CD14-positive monocyte (primary cell): ENCODE results near the gene OPN1MW3. TPM values are rescaled to one million over a fixed set of nuclear protein-coding genes. Genes with fewer than 3 reads are reported as not detected.
"Not testable (repeated sequence)": the region's sequence is repeated elsewhere in the genome, so short reads cannot be mapped to it uniquely, and the experiment has no call there.

Experiments used
- DNase-seq, 3 donors: peaks; one replicate each; pipeline ENCODE4 v3.0.0-alpha.2; 2011 to 2022
- H2AFZ ChIP-seq: 2 replicates; pipeline ENCODE4 v1.6.0; 2012; ENCODE audit warnings: mild to moderate bottlenecking, low read depth, low read length, inconsistent platforms; ENCODE audit not compliant: insufficient read depth, poor library complexity, severe bottlenecking
- H3K27ac ChIP-seq, 2 donors: 1 replicate in 1 of 2; 2 replicates in 1 of 2; pipeline ENCODE4 v1.5.1; 2012 to 2013; ENCODE audit warnings: low read length in 2 of 2, control low read depth in 1 of 2, inconsistent platforms in 1 of 2, low read depth in 1 of 2, mild to moderate bottlenecking in 1 of 2
- H3K27me3 ChIP-seq, 2 donors: one replicate each; pipeline versions ENCODE4 v1.6.0 to v1.6.1; 2011 to 2013; ENCODE audit warnings: low read length in 2 of 2; ENCODE audit not compliant: control insufficient read depth in 2 of 2, insufficient read depth in 2 of 2
- H3K36me3 ChIP-seq, 2 donors: replicated peaks in 1 of 2; 1 replicate in 1 of 2; 2 replicates in 1 of 2; pipeline versions ENCODE4 v1.5.1 to v1.6.1; 2012 to 2013; ENCODE audit warnings: low read length in 2 of 2, control low read depth in 1 of 2, inconsistent platforms in 1 of 2, mild to moderate bottlenecking in 1 of 2; ENCODE audit not compliant: insufficient read depth in 2 of 2, control insufficient read depth in 1 of 2
- H3K4me1 ChIP-seq, 2 donors: 1 replicate in 1 of 2; 2 replicates in 1 of 2; pipeline versions ENCODE4 v1.5.1 to v1.6.1; 2012 to 2013; ENCODE audit warnings: low read length in 2 of 2, control low read depth in 1 of 2, inconsistent platforms in 1 of 2, mild to moderate bottlenecking in 1 of 2, moderate library complexity in 1 of 2; ENCODE audit not compliant: insufficient read depth in 2 of 2, control insufficient read depth in 1 of 2
- H3K4me2 ChIP-seq: replicated peaks from 2 replicates; pipeline ENCODE3; 2012; ENCODE audit warnings: low read length, moderate library complexity, mild to moderate bottlenecking; ENCODE audit not compliant: poor library complexity, severe bottlenecking; ENCODE audit errors: extremely low read depth
- H3K4me3 ChIP-seq, 3 experiments: fragments of 200-600 bp in 1 of 3; sonication (generic) in 1 of 3; replicated peaks in 1 of 3; 1 replicate in 2 of 3; 2 replicates in 1 of 3; pipeline ENCODE4 v1.5.1; 2011 to 2013; ENCODE audit warnings: low read length in 3 of 3, mild to moderate bottlenecking in 3 of 3, control low read depth in 2 of 3, low read depth in 2 of 3, inconsistent platforms in 1 of 3, moderate library complexity in 1 of 3
- H3K79me2 ChIP-seq: 2 replicates; pipeline ENCODE4 v1.6.0; 2012; ENCODE audit warnings: mild to moderate bottlenecking, control low read depth, inconsistent platforms, low read length, moderate library complexity; ENCODE audit not compliant: insufficient read depth
- H3K9ac ChIP-seq: 2 replicates; pipeline ENCODE4 v1.6.0; 2017; ENCODE audit warnings: low read length, mild to moderate bottlenecking; ENCODE audit not compliant: insufficient read depth, poor library complexity, severe bottlenecking
- H3K9me3 ChIP-seq, 2 donors: replicated peaks in 1 of 2; 1 replicate in 1 of 2; 2 replicates in 1 of 2; pipeline versions ENCODE4 v1.5.1 to v1.6.1; 2012 to 2013; ENCODE audit warnings: low read length in 2 of 2, control low read depth in 1 of 2; ENCODE audit not compliant: control insufficient read depth in 1 of 2, insufficient read depth in 1 of 2
- H4K20me1 ChIP-seq: 2 replicates; pipeline ENCODE4 v1.6.0; 2012; ENCODE audit warnings: mild to moderate bottlenecking, low read length, control low read depth, moderate library complexity; ENCODE audit not compliant: insufficient read depth
- H3K27ac Mint-ChIP-seq, 7 donors: one replicate each; pipeline ENCODE4 v1.8.0; 2020; ENCODE audit warnings: mild to moderate bottlenecking in 7 of 7, mixed read lengths in 7 of 7, moderate library complexity in 6 of 7, inconsistent platforms in 2 of 7
- H3K27me3 Mint-ChIP-seq, 3 donors: one replicate each; pipeline ENCODE4 v1.8.0; 2021 to 2022; ENCODE audit warnings: low read depth in 3 of 3, mild to moderate bottlenecking in 3 of 3, mixed read lengths in 3 of 3, moderate library complexity in 3 of 3, inconsistent platforms in 1 of 3
- H3K36me3 Mint-ChIP-seq, 2 donors: one replicate each; pipeline ENCODE4 v1.8.0; 2020; ENCODE audit warnings: mixed read lengths in 2 of 2, inconsistent platforms in 1 of 2, mild to moderate bottlenecking in 1 of 2
- H3K4me1 Mint-ChIP-seq: one replicate; pipeline ENCODE4 v1.8.0; 2020; ENCODE audit warnings: mild to moderate bottlenecking, mixed read lengths
- H3K4me3 Mint-ChIP-seq, 2 donors: one replicate each; pipeline ENCODE4 v1.8.0; 2020; ENCODE audit warnings: mild to moderate bottlenecking in 2 of 2, mixed read lengths in 2 of 2, moderate library complexity in 1 of 2
- H3K9me3 Mint-ChIP-seq, 7 donors: one replicate each; pipeline ENCODE4 v1.8.0; 2020 to 2022; ENCODE audit warnings: mixed read lengths in 7 of 7, mild to moderate bottlenecking in 6 of 7, moderate library complexity in 6 of 7, inconsistent platforms in 2 of 7
- CTCF ChIP-seq: fragments of 200-600 bp; IDR thresholded peaks from one replicate; pipeline ENCODE4 v1.8.0; 2022; ENCODE audit warnings: antibody characterized with exemption, mild to moderate bottlenecking
- WGBS: methylation state at CpG from one replicate; pipeline ENCODE4 v1.1.5; 2013; ENCODE audit warnings: missing lambda C conversion rate; ENCODE audit not compliant: insufficient coverage; 5-methylcytosine and 5-hydroxymethylcytosine counted together
- intact Hi-C, 2 donors: fragments of 100-400 bp; cut with micrococcal nuclease; formaldehyde crosslinking; loops; one replicate each; pipeline versions ENCODE4 v1.15.0 to v1.15.1; 2023
- polyA plus RNA-seq, 3 donors: library from polyadenylated mRNA; depleted of rRNA in 1 of 3; unstranded in 2 of 3; stranded (reverse) in 1 of 3; fragments of 300-500 nt in 2 of 3; fragments of >200 nt in 1 of 3; fragmentation: Illumina TruSeq in 2 of 3; gene quantifications; 1 replicate in 2 of 3; 2 replicates in 1 of 3; pipeline ENCODE4 v1.2.3, GENCODE V29; 2012 to 2021

OPN1MW3 gene
- polyA plus RNA-seq, 3 donors: 0.03 TPM; not detected in 2

GRCh38 chrX:154300816-154301215, 43.4 kb downstream of the OPN1MW3 start:
- Histone ChIP-seq H3K79me2 (no peaks in the 10 kb centered on the region), H3K9ac (no peak overlapping the region), H4K20me1 (no peaks in the 10 kb centered on the region), H3K9me3 (peaks cover 0 to 2% of the 10 kb centered on the region in 2 donors), H3K4me2 (no peak overlapping the region), H3K4me3 (no peak overlapping the region), H2AFZ (no peak overlapping the region), H3K36me3 (no peaks in the 10 kb centered on the region), H3K27ac (peak overlapping the region; percentile 68 to 73), H3K4me1 (peaks cover 45 to 51% of the 10 kb centered on the region in 2 donors), H3K27me3 (no peaks in the 10 kb centered on the region)
- DNase-seq: peak; percentile 75 to 84 (median 78)
- peaks cover 49% of the 10 kb centered on the region for H3K4me1 Mint-ChIP-seq
- H3K27me3 Mint-ChIP-seq: peaks cover 0 to 21% (median 0%) of the 10 kb centered on the region in 3 donors
- intact Hi-C loops: no loop called here
- H3K4me3 Mint-ChIP-seq: no peak overlapping the region
- WGBS: 0% methylated on average over 1 of the region's 8 CpGs
- peak overlapping the region; percentile 86 to 91 (median 88) for H3K27ac Mint-ChIP-seq
- peaks cover 0 to 4% of the 10 kb centered on the region in 2 donors for H3K36me3 Mint-ChIP-seq
- no peak for TF ChIP-seq CTCF
- H3K9me3 Mint-ChIP-seq: peaks cover 0 to 18% (median 2%) of the 10 kb centered on the region in 7 donors

DNA sequence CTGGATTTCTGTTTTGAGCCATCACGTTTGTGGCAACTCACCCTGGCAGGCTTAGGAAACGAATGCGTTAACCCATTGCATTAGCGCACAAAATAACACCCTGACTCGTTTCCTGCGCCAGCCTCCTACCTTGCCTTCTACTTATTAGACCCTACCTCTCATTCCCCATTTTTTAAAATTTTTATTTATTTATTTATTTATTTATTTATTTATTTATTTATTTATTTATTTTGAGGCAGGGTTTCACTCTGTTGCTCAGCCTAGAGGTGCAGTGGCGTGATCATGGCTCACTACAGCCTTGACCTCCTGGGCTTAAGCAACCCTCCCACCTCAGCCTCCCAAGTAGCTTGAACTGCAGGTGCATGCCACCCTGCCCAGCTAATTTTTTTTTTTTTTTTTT, 45.6 kb downstream of the OPN1MW3 start:
- H3K4me1 ChIP-seq: peaks cover 38 to 44% of the 10 kb centered on the region in 2 donors
- H3K79me2 ChIP-seq, H3K36me3 Mint-ChIP-seq, H3K27ac Mint-ChIP-seq, H3K4me2 ChIP-seq, H3K4me3 Mint-ChIP-seq, H3K4me3 ChIP-seq, H3K9me3 ChIP-seq, H3K9me3 Mint-ChIP-seq, H3K36me3 ChIP-seq, intact Hi-C loops, DNase-seq, H3K27ac ChIP-seq, H3K9ac ChIP-seq, H3K27me3 ChIP-seq, H2AFZ ChIP-seq, H4K20me1 ChIP-seq: not testable (repeated sequence)
- Mint-ChIP-seq H3K4me1 (peaks cover 48% of the 10 kb centered on the region), H3K27me3 (peaks cover 0 to 18% (median 0%) of the 10 kb centered on the region in 3 donors)
- WGBS: no CpG with 5 or more reads among the region's 7 CpGs
